ENCODE data around the gene TPRG1. TPM values are rescaled to one million over a fixed set of nuclear protein-coding genes. Genes with fewer than 3 reads are reported as not detected.

The TPRG1 gene
- total and polyA plus RNA-seq, 9 of the 15 experiments (the other 6 are each of a cell fraction or from before 2014, with no cell fraction given) = 0.01 TPM; not detected in 8

GRCh38 chr3:189157232-189158007 lies 14.4 kb upstream of the TPRG1 start:
- no peaks in the 10 kb centered on the region for H3K9me3 ChIP-seq (replicated peaks; ENCODE audit: control insufficient read depth, insufficient read depth, low read depth, low read length)
- no peak overlapping the region for H3K4me3 ChIP-seq
- no peaks in the 10 kb centered on the region for H4K20me1 ChIP-seq (replicated peaks; ENCODE audit: control insufficient read depth, insufficient read depth, low read length)
- ATAC-seq (no peak), DNase-seq (ENCODE audit: extremely low read depth in 1 of 4, low spot score in 3 of 4) (no peak), FAIRE-seq (no peak)
- H2AFZ ChIP-seq (ENCODE audit: low read depth, low read length) = no peak overlapping the region
- in situ Hi-C loops (cut with MboI) = no loop called here
- no peak overlapping the region for H3K27ac ChIP-seq (ENCODE audit: extremely low read depth, low read depth, low read length)
- ChIA-PET POLR2A (no interaction called here), CTCF (ENCODE audit: low intra/inter-chr PET ratio) (no interaction called here)
- no peaks in the 10 kb centered on the region for H3K4me1 ChIP-seq (replicated peaks in 1 of 2; ENCODE audit: control insufficient read depth in 2 of 2, insufficient read depth in 2 of 2, low read length in 2 of 2)
- H3K4me2 ChIP-seq (ENCODE audit: insufficient read depth, low read length) = no peak overlapping the region
- H3K36me3 ChIP-seq (ENCODE audit: control insufficient read depth, insufficient read depth, low read length) = no peaks in the 10 kb centered on the region
- no TSS peak for BruUV-seq (replicated peaks)
- H3K9ac ChIP-seq (ENCODE audit: insufficient read depth in 1 of 2, low read depth in 2 of 2, low read length in 2 of 2) = no peak overlapping the region
- no peaks in the 10 kb centered on the region for H3K27me3 ChIP-seq (ENCODE audit: control insufficient read depth in 2 of 2, insufficient read depth in 2 of 2, low read length in 2 of 2)
- no peaks in the 10 kb centered on the region for H3K9me1 ChIP-seq (ENCODE audit: control insufficient read depth, insufficient read depth, low read length)
- 0% methylated on average over 11 of the region's 11 CpGs for WGBS (ENCODE audit: insufficient coverage, low coverage, missing lambda C conversion rate)
- no peaks in the 10 kb centered on the region for H3K79me2 ChIP-seq (ENCODE audit: control insufficient read depth, insufficient read depth, low read length)
- intact Hi-C loops (cut with micrococcal nuclease) = no loop called here
- TF ChIP-seq ETV6 (IDR thresholded peaks at IDR 0.05; ENCODE audit: borderline replicate concordance in 1 of 2, low read depth in 2 of 2, low read length in 1 of 2) (no peak), ETV6 (CRISPR knock-in tag; IDR thresholded peaks at IDR 0.05; ENCODE audit: borderline replicate concordance) (no peak), DNMT1 (IDR thresholded peaks at IDR 0.05) (no peak), ZNF589 (CRISPR knock-in tag; IDR thresholded peaks at IDR 0.05; ENCODE audit: low read depth) (no peak), PURB (CRISPR knock-in tag; IDR thresholded peaks at IDR 0.05; ENCODE audit: low read depth) (no peak), HDAC3 (IDR thresholded peaks at IDR 0.05; ENCODE audit: borderline replicate concordance, partially characterized antibody) (no peak), ZNF449 (CRISPR knock-in tag; IDR thresholded peaks at IDR 0.05) (no peak), MAFK (IDR thresholded peaks at IDR 0.05; ENCODE audit: low read length) (no peak), ZNF197 (CRISPR knock-in tag; IDR thresholded peaks at IDR 0.05; ENCODE audit: low read depth) (no peak), DEAF1 (CRISPR knock-in tag; IDR thresholded peaks at IDR 0.05) (no peak), POLR2A (conservative IDR thresholded peaks at IDR 0.05) (no peak), CREB3 (tag; conservative IDR thresholded peaks at IDR 0.05; ENCODE audit: low read depth) (no peak), ZNF133 (CRISPR knock-in tag; IDR thresholded peaks at IDR 0.05) (no peak), ZNF695 (CRISPR knock-in tag; IDR thresholded peaks at IDR 0.05) (no peak), TSHZ1 (CRISPR knock-in tag; IDR thresholded peaks at IDR 0.05) (no peak)

All from K562 (cell line).